Activated CD4-positive, alpha-beta T cell treated with anti-CD3 and anti-CD28 coated beads for 24 hours (primary cell): ENCODE data around the gene CTNNA3.

Experiments used
- DNase-seq, 2 donors: peaks; one replicate each; pipeline ENCODE4 v3.0.0-alpha.2; 2020; ENCODE audit warnings: low read depth in 2 of 2

The CTNNA3 gene

DNA sequence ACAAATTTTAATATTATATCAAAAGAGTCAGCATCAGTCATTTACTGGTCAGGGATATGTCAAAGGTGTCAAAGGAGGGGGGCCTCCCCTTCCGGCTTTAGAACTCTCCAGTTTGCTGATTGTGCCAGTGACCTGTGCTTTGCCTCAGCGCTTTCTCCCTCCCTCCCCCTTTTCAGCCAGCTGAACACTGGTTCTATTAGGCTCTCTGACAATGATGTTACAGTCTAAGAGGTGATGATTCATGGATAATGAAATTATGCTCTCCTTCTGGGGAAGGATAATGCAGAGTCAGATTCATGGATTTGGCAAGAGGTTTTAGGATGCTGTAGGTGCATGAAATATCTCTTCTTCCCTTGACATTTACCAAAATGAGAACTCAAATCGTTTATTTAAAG is 764.0 kb downstream of the CTNNA3 start:
- no peak for DNase-seq

DNA sequence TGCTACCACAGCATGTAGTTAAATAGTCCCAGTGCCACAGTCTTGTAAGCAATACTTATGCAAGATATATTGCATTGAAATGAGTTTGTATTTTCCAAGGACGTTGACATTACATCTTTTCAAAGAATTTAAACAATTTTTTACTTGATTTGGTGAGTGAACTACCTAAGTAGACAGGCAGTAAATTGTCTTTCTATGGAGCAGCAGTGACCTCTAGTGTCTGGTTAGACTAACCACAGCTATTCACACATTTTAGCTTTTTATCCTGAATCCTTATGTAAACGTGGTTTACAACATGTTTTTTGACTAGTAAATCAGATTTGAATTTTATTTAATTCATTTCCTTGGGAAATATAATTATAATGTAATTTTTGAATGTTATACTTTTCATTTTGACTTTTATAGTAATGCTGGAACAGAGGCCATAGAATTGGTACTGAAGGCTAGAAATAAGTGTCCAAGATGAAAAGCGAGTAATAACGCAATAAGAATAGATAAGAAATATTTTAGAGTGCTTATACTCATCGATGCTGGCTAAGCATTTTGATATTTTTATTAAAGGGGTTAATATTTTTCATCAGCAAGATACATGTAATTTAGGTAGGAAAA is 764.6 kb downstream of the CTNNA3 start:
- no peak for DNase-seq

DNA sequence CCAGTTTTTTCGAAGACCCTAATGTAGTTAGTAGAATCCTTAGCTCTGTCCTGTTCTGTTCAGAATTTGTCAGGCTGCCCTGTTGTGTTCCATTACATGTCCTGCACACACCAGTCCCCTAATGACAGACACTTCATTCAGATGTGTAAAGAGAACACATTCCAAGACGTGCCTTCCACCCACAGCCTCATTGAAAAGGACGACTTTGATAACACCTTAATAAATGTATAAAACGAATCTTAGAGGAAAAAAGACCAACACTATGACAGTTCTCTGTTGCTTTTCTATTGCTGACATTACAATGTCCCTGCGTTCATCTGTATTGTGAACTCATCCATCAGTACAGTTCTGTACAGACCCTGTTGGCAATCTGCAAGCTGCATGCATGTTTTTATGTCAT is 766.6 kb downstream of the CTNNA3 start:
- no peak for DNase-seq

DNA sequence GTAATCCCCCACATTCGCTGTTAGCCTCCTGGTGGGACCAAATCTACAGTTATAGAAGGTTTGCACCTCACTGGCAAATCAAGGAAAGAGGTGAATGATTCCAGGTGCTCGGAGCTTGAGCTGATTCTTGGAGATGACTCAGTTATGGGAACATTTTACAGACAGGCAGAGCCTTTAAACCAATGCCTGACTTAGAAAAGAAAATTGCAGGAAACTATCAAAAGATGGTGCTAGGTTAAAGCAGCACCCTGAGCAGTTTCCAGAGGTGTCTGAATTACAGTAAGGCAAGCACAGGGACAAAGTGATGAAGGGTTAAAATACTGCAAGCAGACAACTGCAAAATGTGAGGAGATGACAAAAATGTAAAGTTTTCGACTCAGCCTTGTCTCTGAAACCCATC is 767.2 kb downstream of the CTNNA3 start:
- DNase-seq: no peak

DNA sequence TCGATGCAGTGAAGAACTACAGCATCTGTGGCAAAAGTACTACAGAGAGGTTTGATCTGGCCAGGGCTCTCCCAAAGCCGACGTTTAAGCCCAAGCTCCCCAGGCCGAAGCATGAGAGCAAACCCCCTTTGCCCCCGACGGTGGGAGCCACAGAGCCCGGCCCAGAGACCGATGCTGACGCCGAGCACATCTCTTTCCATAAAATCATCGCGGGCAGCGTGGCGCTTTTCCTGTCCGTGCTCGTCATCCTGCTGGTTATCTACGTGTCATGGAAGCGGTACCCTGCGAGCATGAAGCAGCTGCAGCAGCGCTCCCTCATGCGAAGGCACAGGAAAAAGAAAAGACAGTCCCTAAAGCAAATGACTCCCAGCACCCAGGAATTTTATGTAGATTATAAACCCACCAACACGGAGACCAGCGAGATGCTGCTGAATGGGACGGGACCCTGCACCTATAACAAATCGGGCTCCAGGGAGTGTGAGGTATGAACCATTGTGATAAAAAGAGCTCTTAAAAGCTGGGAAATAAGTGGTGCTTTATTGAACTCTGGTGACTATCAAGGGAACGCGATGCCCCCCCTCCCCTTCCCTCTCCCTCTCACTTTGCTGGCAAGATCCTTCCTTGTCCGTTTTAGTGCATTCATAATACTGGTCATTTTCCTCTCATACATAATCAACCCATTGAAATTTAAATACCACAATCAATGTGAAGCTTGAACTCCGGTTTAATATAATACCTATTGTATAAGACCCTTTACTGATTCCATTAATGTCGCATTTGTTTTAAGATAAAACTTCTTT is 767.8 kb downstream of the CTNNA3 start:
- DNase-seq: no peak

DNA sequence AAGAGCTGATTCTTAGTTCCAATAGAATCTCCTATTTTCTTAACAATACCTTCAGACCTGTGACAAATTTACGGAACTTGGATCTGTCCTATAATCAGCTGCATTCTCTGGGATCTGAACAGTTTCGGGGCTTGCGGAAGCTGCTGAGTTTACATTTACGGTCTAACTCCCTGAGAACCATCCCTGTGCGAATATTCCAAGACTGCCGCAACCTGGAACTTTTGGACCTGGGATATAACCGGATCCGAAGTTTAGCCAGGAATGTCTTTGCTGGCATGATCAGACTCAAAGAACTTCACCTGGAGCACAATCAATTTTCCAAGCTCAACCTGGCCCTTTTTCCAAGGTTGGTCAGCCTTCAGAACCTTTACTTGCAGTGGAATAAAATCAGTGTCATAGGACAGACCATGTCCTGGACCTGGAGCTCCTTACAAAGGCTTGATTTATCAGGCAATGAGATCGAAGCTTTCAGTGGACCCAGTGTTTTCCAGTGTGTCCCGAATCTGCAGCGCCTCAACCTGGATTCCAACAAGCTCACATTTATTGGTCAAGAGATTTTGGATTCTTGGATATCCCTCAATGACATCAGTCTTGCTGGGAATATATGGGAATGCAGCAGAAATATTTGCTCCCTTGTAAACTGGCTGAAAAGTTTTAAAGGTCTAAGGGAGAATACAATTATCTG is 768.6 kb downstream of the CTNNA3 start:
- no peak for DNase-seq

DNA sequence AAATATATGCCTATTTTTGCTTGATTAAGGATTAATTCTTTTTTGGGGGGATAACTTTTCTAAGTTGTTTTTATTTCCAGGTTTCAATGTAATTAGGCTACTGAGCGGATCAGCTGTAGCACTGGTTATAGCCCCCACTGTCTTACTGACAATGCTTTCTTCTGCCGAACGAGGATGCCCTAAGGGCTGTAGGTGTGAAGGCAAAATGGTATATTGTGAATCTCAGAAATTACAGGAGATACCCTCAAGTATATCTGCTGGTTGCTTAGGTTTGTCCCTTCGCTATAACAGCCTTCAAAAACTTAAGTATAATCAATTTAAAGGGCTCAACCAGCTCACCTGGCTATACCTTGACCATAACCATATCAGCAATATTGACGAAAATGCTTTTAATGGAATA is 769.2 kb downstream of the CTNNA3 start:
- DNase-seq: no peak

DNA sequence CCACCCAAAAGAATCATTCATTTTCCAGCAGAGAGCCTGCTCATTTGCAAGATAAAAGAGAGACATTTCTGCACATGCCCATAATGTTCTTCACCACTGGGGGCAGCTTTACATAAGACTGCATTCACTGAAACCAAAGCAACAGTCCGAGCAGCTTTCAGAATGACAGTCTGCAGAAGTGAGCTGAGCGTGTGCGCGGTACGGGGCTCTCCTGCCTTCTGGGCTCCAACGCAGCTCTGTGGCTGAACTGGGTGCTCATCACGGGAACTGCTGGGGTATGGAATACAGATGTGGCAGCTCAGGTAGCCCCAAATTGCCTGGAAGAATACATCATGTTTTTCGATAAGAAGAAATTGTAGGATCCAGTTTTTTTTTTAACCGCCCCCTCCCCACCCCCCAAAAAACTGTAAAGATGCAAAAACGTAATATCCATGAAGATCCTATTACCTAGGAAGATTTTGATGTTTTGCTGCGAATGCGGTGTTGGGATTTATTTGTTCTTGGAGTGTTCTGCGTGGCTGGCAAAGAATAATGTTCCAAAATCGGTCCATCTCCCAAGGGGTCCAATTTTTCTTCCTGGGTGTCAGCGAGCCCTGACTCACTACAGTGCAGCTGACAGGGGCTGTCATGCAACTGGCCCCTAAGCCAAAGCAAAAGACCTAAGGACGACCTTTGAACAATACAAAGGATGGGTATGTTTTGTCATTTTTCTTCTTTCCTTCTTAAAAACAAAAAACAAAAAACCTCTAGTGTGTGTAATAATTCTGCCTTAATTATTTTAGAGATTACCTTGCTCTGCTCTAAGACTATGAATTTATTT is 769.9 kb downstream of the CTNNA3 start, which contains the start of gene LRRTM3:
LRRTM3 (plus strand) TSS at position 141 of the 820 bp plus-strand sequence.
- DNase-seq: no peak

DNA sequence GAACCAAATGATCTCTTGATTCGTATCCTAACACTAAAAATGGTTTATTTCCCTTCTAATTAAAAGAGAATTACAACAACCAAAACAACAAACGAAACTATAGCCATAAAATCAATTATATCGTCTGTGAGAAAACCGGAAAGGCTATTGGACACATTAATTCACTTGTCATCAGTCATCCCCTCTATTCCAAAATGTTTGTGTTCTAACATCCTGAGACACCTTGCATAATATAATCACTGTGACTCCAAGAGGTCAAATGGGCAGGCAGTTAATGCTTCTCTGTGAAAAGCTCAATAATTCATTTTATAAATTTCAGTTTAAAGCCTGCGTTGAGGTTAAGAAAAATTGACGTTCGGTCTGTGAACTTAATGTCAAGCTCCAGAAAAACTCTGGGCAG is 770.6 kb downstream of the CTNNA3 start:
- no peak for DNase-seq

DNA sequence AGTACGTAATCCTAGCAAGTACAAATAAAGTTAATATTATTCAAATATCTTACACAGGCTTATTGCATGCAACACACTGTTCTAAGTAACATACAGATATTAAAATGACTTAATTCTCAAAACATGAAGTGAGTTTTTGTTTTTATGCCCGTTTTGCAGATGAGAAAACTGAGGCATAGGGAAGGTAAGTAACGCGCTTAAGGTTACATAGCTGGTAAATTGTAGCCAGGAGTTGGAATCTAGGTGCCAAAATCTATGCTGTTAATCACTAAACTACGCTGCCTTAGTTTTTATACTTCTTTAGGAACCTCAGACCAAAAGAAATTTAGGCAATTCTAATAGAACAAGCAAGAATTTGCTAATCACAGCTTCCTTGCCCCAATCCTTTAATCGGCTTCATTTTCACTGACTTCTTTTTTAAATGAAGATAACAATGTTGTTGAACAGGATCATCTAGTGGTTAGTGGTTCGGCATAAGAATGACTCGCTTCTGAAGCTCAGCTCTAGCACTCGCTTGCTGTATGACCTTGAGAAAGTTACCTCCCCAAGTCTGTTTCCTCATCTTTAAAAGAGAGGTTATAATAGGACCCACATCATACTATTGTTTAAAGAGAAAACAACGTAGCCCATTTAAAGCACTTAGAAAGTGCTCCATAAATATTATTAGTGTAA is 771.2 kb downstream of the CTNNA3 start:
- no peak for DNase-seq

DNA sequence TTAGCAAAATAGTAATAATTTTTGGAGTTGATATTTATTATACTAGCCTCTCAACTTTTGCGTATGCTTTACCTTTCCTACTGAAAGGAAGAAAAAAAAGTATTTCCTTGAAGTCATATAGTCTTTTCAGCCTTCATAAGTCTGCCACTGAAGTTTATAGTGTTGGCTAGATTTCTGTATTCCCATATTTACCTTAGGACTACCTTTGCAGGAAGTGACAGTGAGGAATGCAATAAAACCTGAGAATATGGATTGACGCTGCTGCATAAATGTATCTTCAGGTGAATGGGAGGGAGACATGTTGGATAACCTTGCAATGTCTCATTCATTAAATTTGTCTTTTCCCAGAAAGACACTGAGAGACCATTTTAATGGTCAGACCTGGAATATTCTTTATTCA is 776.7 kb downstream of the CTNNA3 start:
- no peak for DNase-seq

DNA sequence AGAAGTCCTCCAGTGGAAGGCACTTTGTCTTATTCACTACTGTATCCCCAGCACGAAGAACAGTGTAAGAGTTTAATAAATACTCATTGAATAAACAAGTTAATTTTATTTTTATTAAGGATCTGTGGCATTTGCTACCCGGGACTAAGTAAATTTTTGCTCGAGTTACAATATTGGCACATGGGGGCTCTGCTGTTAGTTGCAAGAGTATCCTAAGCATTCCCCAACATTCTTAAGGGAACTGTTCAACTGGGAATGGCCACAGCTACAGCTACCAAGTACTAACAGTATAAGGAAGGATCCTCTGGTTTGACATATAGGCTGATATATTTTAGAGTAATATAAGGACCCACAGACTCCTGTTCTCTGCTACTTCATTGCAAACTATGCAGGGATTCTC is 778.9 kb downstream of the CTNNA3 start:
- no peak for DNase-seq

DNA sequence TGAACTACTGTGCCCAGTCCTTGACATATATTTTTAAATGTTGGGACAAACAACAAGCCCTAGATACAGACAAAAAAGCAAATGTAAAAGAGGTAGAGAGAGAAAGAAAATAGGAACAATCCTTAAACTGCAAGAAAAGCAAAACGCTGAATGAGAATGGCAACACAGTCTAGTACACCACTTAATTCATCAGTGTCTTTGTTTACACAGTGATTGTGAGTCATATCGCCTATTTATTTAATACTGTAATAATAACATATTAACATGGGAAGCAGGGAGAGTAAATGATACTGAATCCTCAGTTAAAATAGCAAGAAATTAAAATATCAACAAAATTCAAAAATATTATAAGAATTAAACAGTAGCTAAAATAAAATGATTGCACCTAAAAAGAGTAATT is 780.0 kb downstream of the CTNNA3 start:
- DNase-seq: no peak

DNA sequence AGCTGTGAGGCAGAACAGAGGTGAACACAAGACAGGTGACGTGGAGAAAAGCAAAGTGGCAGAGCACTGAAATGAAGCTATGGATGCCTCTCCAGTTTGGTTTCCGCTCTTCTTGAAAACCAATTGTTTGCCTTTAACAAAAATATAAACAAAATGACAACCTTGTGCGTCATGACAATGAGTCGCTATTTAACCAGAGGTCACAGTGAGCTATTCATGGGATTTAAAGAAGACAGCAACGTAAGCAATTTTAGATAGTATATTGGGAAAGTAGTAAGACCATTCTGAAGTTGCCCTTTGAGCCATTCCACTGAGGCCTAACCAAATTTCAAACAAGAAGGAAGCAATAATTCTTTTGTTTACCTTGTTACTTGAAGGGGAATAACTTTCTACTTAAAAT is 785.3 kb downstream of the CTNNA3 start:
- no peak for DNase-seq

DNA sequence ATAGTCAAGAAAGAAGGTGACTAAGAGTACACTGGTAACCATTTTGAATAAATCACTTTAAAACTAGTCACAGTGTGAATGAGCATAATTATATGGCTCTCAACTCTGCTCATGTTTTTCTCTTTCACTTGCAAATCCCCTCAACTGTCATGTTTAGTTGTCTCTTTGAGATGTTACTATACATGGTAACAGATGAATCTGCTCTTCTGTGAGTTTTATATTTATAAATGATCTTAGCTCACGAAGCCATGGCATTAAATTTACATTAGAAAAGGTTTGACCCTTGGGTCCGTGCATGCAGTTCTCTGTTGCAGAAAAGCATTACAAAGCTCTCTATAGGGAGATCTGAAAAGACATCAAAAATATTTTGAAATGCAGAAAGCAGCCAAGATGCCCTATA is 803.1 kb downstream of the CTNNA3 start:
- no peak for DNase-seq

DNA sequence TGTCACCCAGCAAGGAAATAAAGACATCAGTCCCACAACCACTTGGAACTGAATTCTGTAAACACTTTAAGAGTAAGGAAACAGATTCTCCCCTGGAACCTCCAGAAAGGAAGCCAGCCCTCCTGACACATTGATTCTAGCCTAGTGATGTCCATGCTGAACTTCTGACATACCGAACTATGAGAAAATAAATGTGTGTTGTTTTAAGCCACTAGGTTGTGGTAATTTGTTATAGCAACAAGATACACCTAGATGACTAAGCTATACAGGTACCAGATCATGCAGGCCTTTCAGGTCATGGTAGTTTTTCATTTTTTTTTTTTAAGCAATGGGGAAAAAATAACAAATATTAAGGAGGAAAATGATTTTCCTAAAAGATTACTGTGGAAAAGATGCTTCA is 807.8 kb downstream of the CTNNA3 start:
- no peak for DNase-seq

DNA sequence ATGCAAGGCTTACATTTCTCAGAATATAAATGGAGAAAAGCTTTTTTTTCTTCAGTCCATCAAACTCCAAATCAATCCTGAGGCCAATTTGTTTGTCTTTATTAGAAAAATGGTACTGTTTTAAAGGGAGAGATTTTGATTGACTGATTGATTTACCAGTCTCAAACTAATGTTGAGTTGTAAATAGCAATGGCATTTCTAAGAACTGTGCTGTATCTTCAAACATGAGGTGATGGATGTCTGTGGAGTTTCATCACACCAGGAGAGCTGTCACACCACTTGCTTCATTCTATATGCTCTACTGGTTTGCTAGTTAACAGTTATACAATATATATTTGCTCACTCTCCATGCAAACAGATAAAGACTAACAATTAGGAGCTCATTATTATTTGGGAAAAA is 809.1 kb downstream of the CTNNA3 start:
- DNase-seq: no peak

DNA sequence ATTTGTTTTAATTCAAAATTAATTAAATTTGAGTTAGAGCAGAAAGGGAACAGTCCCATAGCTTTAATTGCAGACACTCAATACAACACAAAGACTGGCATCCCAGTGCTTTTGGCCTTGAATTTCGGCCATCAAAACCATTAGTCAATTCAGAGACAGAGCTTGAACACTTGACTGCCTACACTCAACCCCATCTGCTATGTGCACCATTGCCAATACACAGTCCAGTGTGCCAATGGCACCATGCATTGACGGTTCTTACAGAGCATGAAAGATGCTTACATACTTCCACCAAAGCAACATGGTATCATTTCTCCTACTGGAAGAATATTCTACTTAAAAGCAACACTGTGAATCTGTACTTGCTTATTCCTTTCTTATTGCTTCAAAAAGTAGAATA is 813.7 kb downstream of the CTNNA3 start:
- no peak for DNase-seq

DNA sequence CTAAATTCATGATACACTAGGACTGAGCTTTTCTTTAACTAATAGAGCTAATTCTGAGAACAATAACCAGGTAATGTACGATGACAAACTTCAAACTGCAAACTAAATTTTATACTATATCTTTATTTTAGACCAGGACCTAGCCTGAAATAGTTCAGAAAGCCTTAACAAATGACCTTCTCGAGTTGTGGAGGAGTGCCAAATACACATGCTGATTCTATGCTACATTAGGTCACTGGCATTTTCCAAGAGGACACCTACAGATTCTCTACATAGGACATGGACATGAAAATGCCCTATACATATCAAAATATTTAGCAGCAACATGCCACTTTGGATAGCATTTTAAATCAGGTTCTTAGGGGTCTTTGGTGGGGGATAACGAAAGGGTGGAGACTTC is 814.2 kb downstream of the CTNNA3 start:
- no peak for DNase-seq

DNA sequence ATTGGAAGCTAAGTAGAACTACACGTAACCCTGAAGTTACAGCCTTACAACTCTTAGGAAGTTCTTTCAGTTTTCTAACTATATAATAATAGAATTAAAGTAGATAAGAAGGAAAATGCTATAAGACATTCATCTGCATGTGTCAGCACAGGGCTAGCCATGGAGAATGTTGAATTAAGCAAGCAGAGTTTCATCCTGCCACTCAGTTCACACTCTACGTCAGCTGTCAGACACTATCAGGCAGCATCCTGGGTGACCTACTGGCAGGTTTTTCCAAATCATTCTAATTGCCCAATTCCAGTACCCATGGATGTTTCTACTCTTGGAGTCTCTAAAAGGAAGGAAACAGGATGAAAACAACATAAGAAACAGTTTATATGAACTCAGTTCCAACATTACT is 815.2 kb downstream of the CTNNA3 start:
- DNase-seq: no peak

DNA sequence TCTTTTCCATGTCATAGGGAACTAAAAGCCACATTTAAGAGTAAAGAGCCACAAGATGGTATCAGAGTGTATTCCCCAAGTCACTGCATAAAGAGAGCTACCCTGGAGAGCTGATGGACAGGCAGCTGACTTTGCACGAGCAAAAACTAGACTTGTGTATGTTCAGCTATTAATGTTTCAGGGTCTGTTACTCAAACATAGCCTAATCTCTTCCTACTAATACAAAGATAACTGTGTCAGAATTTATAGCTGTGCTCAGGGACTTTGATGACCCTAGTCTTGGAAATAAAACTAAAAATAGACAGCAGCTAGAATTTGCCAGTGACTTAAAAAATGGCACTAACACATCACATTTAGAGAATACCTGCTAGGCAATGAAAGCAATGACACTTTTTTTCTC is 815.7 kb downstream of the CTNNA3 start:
- DNase-seq: no peak

DNA sequence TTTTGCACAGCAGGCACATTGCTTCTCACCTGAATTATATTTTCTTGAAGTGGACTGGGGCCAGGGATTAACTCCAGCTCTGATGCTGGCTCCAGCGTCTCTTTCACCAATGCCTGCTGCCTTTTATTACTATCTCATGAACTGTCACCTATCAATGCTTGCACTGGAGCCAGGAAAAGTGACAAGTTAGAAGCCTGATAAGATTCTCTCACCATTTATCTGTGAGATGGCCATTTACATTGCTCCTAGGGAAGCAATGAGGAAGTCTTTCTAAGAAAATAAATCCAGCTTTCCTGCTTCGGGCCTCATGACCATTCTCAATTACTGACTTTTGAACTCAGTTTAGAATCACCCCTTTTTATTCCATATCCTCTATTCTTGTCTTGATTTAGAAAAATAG is 818.6 kb downstream of the CTNNA3 start:
- DNase-seq: no peak
